Peyer's patch (tissue), 4 donors: ENCODE data around the gene MAP7D3.

Experiments used
- CTCF ChIP-seq, 6 experiments: fragments of 450-650 bp in 4 of 6; fragments of 200-600 bp in 2 of 6; sonication (generic) in 1 of 6; IDR thresholded peaks; one replicate each; pipeline ENCODE4 v1.5.1; 2017 to 2019; ENCODE audit warnings: antibody characterized with exemption in 6 of 6, mild to moderate bottlenecking in 3 of 6, moderate library complexity in 1 of 6
- POLR2A ChIP-seq, 2 donors: fragments of 450-650 bp; IDR thresholded peaks; one replicate each; pipeline ENCODE4 v1.5.1; 2017; ENCODE audit warnings: antibody characterized with exemption in 2 of 2, mild to moderate bottlenecking in 2 of 2, moderate library complexity in 2 of 2

- TF ChIP-seq POLR2A (IDR thresholded peaks at IDR 0.05) (no peak), CTCF (IDR thresholded peaks at IDR 0.05) (no peak)
Measured at GRCh38 chrX:136183172-136183571, 68.0 kb downstream of the MAP7D3 start.
